TTC549 (cell line): ENCODE measurements around the gene SURF1.
"Not testable (repeated sequence)": the region's sequence is repeated elsewhere in the genome, so short reads cannot be mapped to it uniquely, and the experiment has no call there.

ENCODE experiments used
- FAIRE-seq: peaks from 2 replicates; lab custom pipeline; 2012; peaks lifted over from hg19 to GRCh38; lab: Jason Lieb, UNC

Gene SURF1

DNA sequence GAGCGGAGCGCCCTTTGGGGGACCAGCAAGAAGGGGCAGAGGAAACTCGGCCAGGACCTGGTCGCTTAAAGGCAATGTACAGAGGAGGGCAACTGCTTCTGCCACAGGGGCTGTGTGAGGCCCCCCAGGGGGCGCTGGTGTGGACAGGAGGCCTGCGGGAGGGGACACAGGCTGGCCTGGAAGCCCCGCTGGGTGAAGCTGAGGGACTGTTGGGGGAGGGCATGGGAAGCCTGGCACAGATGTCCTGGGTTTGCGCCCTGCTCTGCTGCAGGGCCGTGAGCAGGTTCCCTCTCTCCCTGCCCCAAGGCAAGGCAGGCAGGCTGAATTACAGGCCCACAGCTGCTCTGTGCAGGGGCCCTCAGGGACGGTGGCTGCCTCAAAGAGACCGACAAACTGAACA, 13.7 kb downstream of the SURF1 start:
- no peak for FAIRE-seq

- no peak for FAIRE-seq
These were observed 14.2 kb downstream of the SURF1 start for GRCh38 chr9:133342069-133342406.

- FAIRE-seq: no peak
These were observed 14.8 kb downstream of the SURF1 start for GRCh38 chr9:133341369-133342068.

GRCh38 chr9:133340916-133341315, 15.4 kb downstream of the SURF1 start:
- no peak for FAIRE-seq

- no peak for FAIRE-seq
These were observed 16.0 kb downstream of the SURF1 start for GRCh38 chr9:133340256-133340655.

DNA sequence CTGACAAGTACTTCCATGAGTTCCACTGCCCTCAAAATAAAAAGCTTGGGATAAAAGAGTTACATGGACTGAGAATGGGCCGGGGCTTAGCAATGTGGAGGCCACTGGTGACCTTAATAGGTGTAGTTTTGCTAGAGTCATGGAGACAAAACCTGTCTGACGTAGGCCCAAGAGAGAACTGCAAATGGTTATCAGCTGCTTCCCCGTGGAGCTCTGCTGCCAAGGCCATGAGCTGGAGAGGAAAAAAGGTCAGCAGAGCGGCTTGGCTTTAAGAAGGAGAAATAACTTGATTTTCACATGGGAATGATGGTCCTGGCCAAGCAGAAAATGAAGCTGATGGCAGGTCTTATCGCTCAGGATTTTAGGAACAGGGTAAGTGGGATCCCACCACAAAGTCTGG, 16.6 kb downstream of the SURF1 start:
- no peak for FAIRE-seq

DNA sequence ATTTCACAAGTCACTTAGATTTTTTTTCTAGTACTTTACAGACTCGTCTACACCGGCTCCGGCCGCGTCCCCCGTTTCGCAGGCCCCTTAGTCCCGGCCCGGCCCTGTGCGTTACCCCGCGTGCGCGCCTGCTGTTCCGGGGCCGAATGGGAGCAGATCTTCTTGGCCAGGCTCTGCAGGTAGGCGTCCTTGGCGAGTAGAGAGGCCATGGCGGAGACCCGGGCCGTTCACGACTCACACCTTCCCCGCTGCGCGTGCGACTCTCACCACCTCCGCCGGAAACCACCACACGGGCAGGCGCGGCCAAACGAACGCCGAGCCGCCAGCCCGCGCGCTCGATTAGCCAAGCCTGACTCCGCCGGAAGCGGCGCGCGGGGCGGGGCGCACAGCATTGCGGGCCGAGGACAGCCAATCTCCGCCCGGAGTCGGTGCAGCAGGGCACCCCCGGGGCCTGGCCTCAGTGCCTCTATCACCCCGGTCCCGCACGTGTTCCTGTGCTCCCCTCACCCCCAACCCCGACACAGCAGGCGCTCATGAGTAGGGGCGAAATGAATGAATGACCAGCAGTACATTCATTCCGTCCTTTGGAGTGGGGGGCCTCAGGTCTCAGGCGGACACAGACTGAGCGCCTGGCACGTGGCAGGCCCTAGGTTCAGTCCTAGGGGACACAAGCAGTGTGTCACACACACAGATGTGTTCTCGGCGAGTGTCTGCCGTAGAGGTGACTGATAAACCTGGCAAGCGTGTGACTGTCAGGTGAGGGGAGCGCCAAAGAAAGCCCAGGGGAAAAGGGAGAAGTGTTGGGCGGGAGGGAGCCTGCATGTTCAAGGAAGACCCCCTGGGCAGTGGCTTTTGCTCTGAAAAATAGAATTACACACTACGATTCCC, 20.1 kb downstream of the SURF1 start, which contains the start of gene SURF6:
TSS of gene SURF6 (minus strand) at position 265 of the 888 bp plus-strand sequence. CDS start at position 209, 56 bp downstream.
- FAIRE-seq: no peak

GRCh38 chr9:133334888-133335287, 21.4 kb downstream of the SURF1 start:
- FAIRE-seq: not testable (repeated sequence)

GRCh38 chr9:133334161-133334560, 22.1 kb downstream of the SURF1 start:
- no peak for FAIRE-seq

- FAIRE-seq: no peak
These were observed 22.7 kb downstream of the SURF1 start for GRCh38 chr9:133333566-133333965.

- no peak for FAIRE-seq
These were observed 23.3 kb downstream of the SURF1 start for GRCh38 chr9:133333011-133333410.

DNA sequence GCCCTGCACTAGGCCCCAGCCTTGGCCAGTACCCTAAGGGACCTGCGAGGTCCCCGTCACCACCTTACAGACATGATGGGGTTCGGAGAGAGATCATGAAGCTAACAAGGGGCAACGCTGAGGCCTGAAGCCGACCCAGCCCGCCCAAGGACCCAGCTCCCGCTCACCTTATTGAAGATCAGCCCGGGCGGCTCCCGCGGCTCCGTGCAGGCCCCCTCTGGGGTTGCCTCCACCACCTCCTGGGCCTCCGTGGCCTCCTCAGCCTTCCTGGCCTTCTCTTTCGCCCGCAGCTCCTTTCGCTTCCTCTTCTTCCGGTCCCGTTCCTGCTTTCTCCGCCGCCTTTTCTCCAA, 23.9 kb downstream of the SURF1 start:
- no peak for FAIRE-seq

DNA sequence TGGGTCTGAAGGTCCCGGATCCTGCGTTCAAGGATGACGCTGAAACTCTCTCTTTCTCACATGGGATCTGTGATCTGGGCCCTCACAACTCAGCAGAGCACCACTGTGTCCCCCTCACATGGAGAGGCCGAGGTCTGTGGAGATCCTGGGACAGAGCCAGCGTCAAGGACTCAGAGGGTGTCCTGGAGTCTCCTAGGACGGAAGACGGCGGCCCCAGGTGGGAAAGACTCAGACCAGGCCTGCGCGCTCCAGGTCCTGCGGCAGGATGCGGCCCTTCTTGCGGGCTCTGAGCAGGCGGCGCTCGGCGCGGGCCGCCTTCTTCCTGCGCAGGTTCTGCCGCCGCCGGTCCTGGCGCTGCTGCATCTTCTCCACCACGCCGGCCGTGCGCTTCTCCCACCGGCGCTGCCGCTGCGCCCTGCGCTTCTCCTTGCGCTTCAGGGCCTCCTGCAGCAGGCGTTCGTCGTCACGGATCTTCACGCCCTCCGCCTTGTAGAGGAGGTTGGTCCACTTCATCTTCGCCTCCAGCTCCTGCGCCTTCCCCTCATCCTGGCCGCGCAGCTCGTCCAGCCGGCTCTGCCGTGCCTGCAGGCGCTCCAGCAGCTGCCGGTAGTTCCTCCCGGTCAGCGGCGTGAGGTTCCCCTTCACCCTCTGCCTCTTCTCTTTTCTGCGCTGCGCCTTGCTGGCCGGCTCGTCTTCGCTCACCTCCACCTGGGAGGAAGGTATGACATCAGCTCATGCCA, 24.5 kb downstream of the SURF1 start:
- FAIRE-seq: no peak

GRCh38 chr9:133331221-133331620, 25.1 kb downstream of the SURF1 start:
- no peak for FAIRE-seq

DNA sequence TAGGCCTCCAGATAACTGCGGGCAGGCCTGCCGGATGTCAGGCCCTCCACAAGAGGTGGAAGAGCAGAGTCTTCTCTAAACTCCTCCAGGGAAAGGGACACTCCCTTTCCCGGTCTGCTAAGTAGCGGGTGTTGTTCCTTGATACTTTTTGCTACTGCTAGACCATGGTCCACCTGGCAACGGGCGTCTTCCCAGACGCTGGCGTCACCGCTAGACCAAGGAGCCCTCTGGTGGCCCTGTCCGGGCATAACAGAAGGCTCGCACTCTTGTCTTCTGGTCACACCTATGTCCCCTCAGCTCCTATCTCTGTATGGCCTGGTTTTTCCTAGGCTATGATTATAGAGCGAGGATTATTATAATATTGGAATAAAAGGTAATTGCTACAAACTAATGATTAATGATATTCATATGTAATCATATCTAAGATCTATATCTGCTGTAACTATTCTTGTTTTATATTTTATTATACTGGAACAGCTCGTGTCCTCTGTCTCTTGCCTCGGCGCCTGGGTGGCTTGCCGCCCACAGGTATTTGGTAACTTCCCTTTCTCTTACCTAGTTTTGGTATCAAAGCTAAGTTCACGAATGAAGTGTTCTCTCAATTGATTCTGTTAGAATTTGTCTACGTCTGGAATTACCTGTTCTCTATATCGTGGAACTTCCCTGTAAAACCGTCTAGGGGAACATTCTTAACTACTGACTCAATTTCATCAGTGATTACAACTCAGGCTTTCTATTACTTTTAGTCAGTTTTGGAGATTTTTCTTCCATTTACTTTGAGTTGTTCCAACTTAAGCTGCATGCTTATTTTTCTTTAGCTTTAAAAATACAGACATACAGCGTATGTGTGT, 26.8 kb downstream of the SURF1 start:
- not testable (repeated sequence) for FAIRE-seq

DNA sequence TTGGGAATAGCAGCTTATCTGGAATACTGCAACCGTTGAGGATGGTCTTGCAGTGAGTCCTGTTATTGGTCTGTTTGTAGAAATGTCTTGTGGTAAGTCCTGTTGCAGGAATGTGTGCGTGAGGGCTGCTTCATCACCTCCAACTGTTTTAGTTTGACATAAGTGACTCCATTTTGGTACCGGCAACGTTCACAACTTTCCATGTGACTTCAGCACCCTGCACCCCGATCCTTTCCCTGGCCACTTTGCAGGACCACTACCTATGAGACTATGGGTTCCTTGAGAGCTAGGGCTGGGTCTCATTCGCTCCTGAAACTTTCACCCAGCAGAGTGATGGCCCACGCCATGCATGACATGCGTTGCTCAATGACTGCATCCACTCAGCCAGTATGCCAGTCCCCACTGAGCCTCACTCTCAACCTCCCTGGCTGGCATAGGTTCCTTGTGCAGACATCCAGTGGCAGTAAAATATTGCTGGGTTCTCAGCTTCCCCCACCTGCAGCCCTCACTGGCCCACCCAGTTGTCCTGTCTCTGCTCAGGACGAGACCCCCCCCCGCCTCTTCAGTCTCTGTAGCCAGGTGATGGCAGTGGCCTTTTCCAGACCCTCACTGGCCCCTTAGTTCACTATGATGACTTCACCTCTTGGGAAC, 28.3 kb downstream of the SURF1 start:
- no peak for FAIRE-seq

DNA sequence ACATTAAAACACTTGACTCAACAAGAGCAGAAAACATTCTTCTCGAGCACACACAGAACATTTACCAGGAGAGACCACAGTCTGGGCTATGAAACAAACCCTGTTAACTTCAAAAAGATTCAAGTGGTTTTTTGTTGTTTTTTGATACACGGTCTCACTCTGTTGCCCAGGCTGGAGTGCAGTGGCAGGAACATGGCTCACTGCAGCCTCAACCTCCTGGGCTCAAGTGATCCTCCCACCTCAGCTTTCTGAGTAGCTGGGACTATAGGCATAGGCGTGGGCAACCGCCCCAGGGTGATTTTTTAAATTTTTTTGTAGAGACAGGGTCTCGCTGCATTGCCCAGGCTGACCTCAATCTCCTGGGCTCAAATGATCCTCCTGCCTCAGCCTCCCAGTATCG, 29.3 kb downstream of the SURF1 start:
- not testable (repeated sequence) for FAIRE-seq

DNA sequence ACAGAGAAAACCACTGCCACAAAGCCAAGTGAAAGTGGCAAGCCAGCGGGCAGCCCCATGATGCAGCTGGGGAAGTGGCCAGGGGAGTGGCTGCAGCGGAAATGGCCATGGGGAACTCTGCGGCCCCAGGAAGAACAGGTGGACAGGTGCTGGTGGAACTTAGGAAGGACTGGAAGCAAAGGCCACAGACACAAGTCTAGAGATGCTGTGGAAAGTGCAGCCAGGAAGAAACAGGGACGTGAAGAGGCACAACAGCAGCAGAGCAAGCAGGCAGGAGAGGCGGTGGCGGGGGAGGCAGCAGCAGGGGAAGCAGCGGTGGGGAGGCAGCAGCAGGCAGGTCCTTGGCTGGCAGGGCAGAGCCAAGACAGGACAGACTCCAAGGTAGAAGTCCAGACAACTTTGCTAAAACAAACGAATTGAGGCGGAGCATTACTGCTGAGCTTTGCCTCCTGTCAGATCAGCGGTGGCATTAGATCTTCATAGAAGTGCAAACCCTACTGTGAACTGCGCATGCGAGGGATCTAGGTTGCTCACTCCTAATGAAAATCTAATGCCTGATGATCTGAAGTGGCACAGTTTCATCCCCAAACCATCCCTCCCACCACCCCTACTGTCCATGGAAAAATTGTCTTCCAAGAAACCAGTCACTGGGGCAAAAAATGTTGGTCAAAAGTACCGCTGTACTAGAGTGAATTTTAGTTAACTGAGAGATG, 32.1 kb downstream of the SURF1 start:
- FAIRE-seq: no peak

DNA sequence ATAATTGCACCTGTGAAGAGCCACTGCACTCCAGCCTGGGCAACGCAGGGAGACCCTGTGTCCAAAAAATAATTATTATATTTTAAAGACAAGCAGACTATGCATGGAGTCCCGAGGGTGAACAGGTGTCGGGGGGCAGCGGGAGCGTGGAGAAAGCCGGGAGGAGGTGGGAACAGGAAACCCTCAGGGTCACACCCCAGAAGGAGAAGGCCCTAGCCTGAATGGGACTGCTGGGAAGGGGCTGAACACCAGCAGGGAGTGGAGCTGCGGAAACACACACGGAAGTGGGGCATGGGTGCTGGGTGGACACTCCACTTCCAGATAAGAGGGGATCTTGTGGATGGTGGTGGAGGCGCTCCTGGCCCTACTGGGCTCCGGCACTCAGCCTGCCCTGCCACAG, 33.1 kb downstream of the SURF1 start:
- FAIRE-seq: no peak

GRCh38 chr9:133322701-133323100, 33.6 kb downstream of the SURF1 start:
- FAIRE-seq: no peak

- FAIRE-seq: no peak
These were observed 34.8 kb downstream of the SURF1 start for GRCh38 chr9:133321411-133321935.
